ENCODE data around the gene FOXP3.

- TF ChIP-seq, protein P1, sequence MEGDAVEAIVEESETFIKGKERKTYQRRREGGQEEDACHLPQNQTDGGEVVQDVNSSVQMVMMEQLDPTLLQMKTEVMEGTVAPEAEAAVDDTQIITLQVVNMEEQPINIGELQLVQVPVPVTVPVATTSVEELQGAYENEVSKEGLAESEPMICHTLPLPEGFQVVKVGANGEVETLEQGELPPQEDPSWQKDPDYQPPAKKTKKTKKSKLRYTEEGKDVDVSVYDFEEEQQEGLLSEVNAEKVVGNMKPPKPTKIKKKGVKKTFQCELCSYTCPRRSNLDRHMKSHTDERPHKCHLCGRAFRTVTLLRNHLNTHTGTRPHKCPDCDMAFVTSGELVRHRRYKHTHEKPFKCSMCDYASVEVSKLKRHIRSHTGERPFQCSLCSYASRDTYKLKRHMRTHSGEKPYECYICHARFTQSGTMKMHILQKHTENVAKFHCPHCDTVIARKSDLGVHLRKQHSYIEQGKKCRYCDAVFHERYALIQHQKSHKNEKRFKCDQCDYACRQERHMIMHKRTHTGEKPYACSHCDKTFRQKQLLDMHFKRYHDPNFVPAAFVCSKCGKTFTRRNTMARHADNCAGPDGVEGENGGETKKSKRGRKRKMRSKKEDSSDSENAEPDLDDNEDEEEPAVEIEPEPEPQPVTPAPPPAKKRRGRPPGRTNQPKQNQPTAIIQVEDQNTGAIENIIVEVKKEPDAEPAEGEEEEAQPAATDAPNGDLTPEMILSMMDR (IDR thresholded peaks at IDR 0.05 in 8 of 11, conservative IDR thresholded peaks at IDR 0.05 in 3 of 11) = no peak
- no peak for TF ChIP-seq POLR2AphosphoS5 (IDR thresholded peaks at IDR 0.05)
Measured at GRCh38 chrX:49221868-49222267, 42.6 kb downstream of the FOXP3 start.

All from spleen (tissue), 7 donors.